GM21515 (cell line): ENCODE measurements around the gene ARL4C.

ENCODE experiments used
- ATAC-seq: cut with Tn5 transposase; IDR thresholded peaks from one replicate; pipeline ENCODE4 v1.9.1; 2021; ENCODE audit not compliant: unreplicated experiment

ARL4C gene

GRCh38 chr2:234448506-234449184, 48.2 kb downstream of the ARL4C start:
- ATAC-seq = no peak

GRCh38 chr2:234447963-234448362, 48.9 kb downstream of the ARL4C start:
- ATAC-seq = no peak

- no peak for ATAC-seq
These were observed 49.7 kb downstream of the ARL4C start for GRCh38 chr2:234447189-234447588.

- ATAC-seq = peak; percentile 91
These were observed 50.3 kb downstream of the ARL4C start for GRCh38 chr2:234446404-234447076.

- ATAC-seq = no peak
These were observed 52.0 kb downstream of the ARL4C start for GRCh38 chr2:234444893-234445292.

GRCh38 chr2:234444242-234444730, 52.6 kb downstream of the ARL4C start:
- no peak for ATAC-seq
